CD8-positive, alpha-beta memory T cell (primary cell): ENCODE measurements around the gene MROH9. TPM values are rescaled to one million over a fixed set of nuclear protein-coding genes. Genes with fewer than 3 reads are reported as not detected.

ENCODE experiments used
- CTCF ChIA-PET: fragments of 350-600 bp; sonication (Branson Sonifier 250); formaldehyde crosslinking; loops from one replicate; lab custom pipeline; 2021; ENCODE audit warnings: antibody characterized with exemption; lab: Charles Lee
- POLR2A ChIA-PET: fragments of 350-600 bp; sonication (Branson Sonifier 250); formaldehyde crosslinking; loops from one replicate; lab custom pipeline; 2021; ENCODE audit warnings: antibody characterized with exemption; lab: Charles Lee
- DNase-seq, 5 donors: peaks; one replicate each; pipeline versions ENCODE4 v3.0.0 to v3.0.0-alpha.2; 2020 to 2022; ENCODE audit warnings: mixed read lengths in 1 of 5
- H3K27ac ChIP-seq: one replicate; pipeline ENCODE4 v1.7.0; 2013; ENCODE audit warnings: low read depth, mild to moderate bottlenecking, low read length, moderate library complexity
- H3K27me3 ChIP-seq: 2 replicates; pipeline ENCODE4 v1.7.0; 2013; ENCODE audit warnings: low read length, mild to moderate bottlenecking; ENCODE audit not compliant: insufficient read depth, poor library complexity, severe bottlenecking
- H3K36me3 ChIP-seq: 2 replicates; pipeline ENCODE4 v1.7.0; 2013; ENCODE audit warnings: mild to moderate bottlenecking, low read length, moderate library complexity; ENCODE audit not compliant: insufficient read depth
- H3K4me1 ChIP-seq: 2 replicates; pipeline ENCODE4 v1.7.0; 2013; ENCODE audit warnings: mild to moderate bottlenecking, low read length, moderate library complexity; ENCODE audit not compliant: insufficient read depth
- H3K4me3 ChIP-seq: 2 replicates; pipeline ENCODE4 v1.7.0; 2013; ENCODE audit warnings: mild to moderate bottlenecking, low read length
- H3K9me3 ChIP-seq: 2 replicates; pipeline ENCODE4 v1.7.0; 2013; ENCODE audit warnings: mild to moderate bottlenecking, low read length
- H3K27ac Mint-ChIP-seq, 8 donors: one replicate each; pipeline ENCODE4 v1.8.0; 2020 to 2021; ENCODE audit warnings: mixed read lengths in 8 of 8, mild to moderate bottlenecking in 6 of 8, inconsistent platforms in 3 of 8, moderate library complexity in 3 of 8
- H3K27me3 Mint-ChIP-seq, 2 donors: one replicate each; pipeline ENCODE4 v1.8.0; 2020 to 2021; ENCODE audit warnings: mixed read lengths in 2 of 2, mild to moderate bottlenecking in 1 of 2, moderate library complexity in 1 of 2
- H3K36me3 Mint-ChIP-seq, 3 donors: one replicate each; pipeline ENCODE4 v1.8.0; 2020 to 2021; ENCODE audit warnings: mixed read lengths in 3 of 3, inconsistent platforms in 1 of 3, mild to moderate bottlenecking in 1 of 3
- H3K4me1 Mint-ChIP-seq, 3 donors: one replicate each; pipeline ENCODE4 v1.8.0; 2020 to 2021; ENCODE audit warnings: mixed read lengths in 3 of 3, inconsistent platforms in 1 of 3, mild to moderate bottlenecking in 1 of 3
- H3K4me3 Mint-ChIP-seq, 7 donors: one replicate each; pipeline ENCODE4 v1.8.0; 2020 to 2021; ENCODE audit warnings: mixed read lengths in 7 of 7, mild to moderate bottlenecking in 6 of 7, moderate library complexity in 4 of 7, inconsistent platforms in 2 of 7
- H3K9me3 Mint-ChIP-seq, 5 donors: one replicate each; pipeline ENCODE4 v1.8.0; 2020 to 2022; ENCODE audit warnings: mixed read lengths in 5 of 5, mild to moderate bottlenecking in 3 of 5, moderate library complexity in 2 of 5, inconsistent platforms in 1 of 5
- polyA plus RNA-seq: library from polyadenylated mRNA; unstranded; fragments of 300-500 nt; fragmentation: Illumina TruSeq; gene quantifications from one replicate; pipeline ENCODE4 v1.2.3, GENCODE V29; 2021
- total RNA-seq, 2 experiments: library from RNA; stranded (reverse); gene quantifications; one replicate each; pipeline ENCODE4 v1.2.3, GENCODE V29; 2021

MROH9 gene
- total and polyA plus RNA-seq, 3 experiments from 2014 or later: not detected

GRCh38 chr1:171075041-171075440 is 139.7 kb downstream of the MROH9 start:
- Histone ChIP-seq H3K36me3 (no peaks in the 10 kb centered on the region), H3K4me3 (no peak overlapping the region), H3K27me3 (no peaks in the 10 kb centered on the region), H3K9me3 (no peaks in the 10 kb centered on the region), H3K4me1 (no peaks in the 10 kb centered on the region), H3K27ac (no peak overlapping the region)
- DNase-seq: no peak
- Mint-ChIP-seq H3K9me3 (peaks cover 0 to 3% (median 0%) of the 10 kb centered on the region in 5 donors), H3K27me3 (no peaks in the 10 kb centered on the region), H3K4me1 (no peaks in the 10 kb centered on the region), H3K27ac (no peak overlapping the region), H3K4me3 (no peak overlapping the region), H3K36me3 (no peaks in the 10 kb centered on the region)
- ChIA-PET POLR2A (no interaction called here), CTCF (no interaction called here)

GRCh38 chr1:171081314-171081753 is 146.0 kb downstream of the MROH9 start:
- Histone ChIP-seq H3K9me3 (no peaks in the 10 kb centered on the region), H3K27me3 (no peaks in the 10 kb centered on the region), H3K36me3 (no peaks in the 10 kb centered on the region), H3K4me3 (no peak overlapping the region), H3K4me1 (no peaks in the 10 kb centered on the region), H3K27ac (no peak overlapping the region)
- DNase-seq: no peak
- no peaks in the 10 kb centered on the region for H3K36me3 Mint-ChIP-seq
- H3K27ac Mint-ChIP-seq: no peak overlapping the region
- H3K4me3 Mint-ChIP-seq: no peak overlapping the region
- no peaks in the 10 kb centered on the region for H3K27me3 Mint-ChIP-seq
- no peaks in the 10 kb centered on the region for H3K4me1 Mint-ChIP-seq
- CTCF ChIA-PET: no interaction called here
- POLR2A ChIA-PET: no interaction called here
- peaks cover 0 to 3% (median 0%) of the 10 kb centered on the region in 5 donors for H3K9me3 Mint-ChIP-seq

- Mint-ChIP-seq H3K4me3 (no peak overlapping the region), H3K4me1 (no peaks in the 10 kb centered on the region), H3K9me3 (peaks cover 0 to 3% (median 0%) of the 10 kb centered on the region in 5 donors), H3K27me3 (no peaks in the 10 kb centered on the region), H3K36me3 (no peaks in the 10 kb centered on the region), H3K27ac (no peak overlapping the region)
- no peaks in the 10 kb centered on the region for H3K27me3 ChIP-seq
- no peaks in the 10 kb centered on the region for H3K9me3 ChIP-seq
- CTCF ChIA-PET: no interaction called here
- POLR2A ChIA-PET: no interaction called here
- no peak overlapping the region for H3K4me3 ChIP-seq
- DNase-seq: no peak
- no peaks in the 10 kb centered on the region for H3K36me3 ChIP-seq
- H3K27ac ChIP-seq: no peak overlapping the region
- H3K4me1 ChIP-seq: no peaks in the 10 kb centered on the region
Observed at GRCh38 chr1:171081763-171082201, 146.4 kb downstream of the MROH9 start.

- Mint-ChIP-seq H3K9me3 (peaks cover 0 to 3% (median 0%) of the 10 kb centered on the region in 5 donors), H3K36me3 (peaks cover 0 to 2% (median 0%) of the 10 kb centered on the region in 3 donors), H3K4me3 (no peak overlapping the region), H3K4me1 (no peaks in the 10 kb centered on the region), H3K27me3 (no peaks in the 10 kb centered on the region), H3K27ac (no peak overlapping the region)
- ChIA-PET POLR2A (no interaction called here), CTCF (no interaction called here)
- H3K4me1 ChIP-seq: no peaks in the 10 kb centered on the region
- H3K9me3 ChIP-seq: no peaks in the 10 kb centered on the region
- no peaks in the 10 kb centered on the region for H3K27me3 ChIP-seq
- H3K27ac ChIP-seq: no peak overlapping the region
- H3K4me3 ChIP-seq: no peak overlapping the region
- no peak for DNase-seq
- H3K36me3 ChIP-seq: no peaks in the 10 kb centered on the region
Observed at GRCh38 chr1:171082606-171083005, 147.3 kb downstream of the MROH9 start.

GRCh38 chr1:171083222-171083621 is 147.9 kb downstream of the MROH9 start:
- ChIA-PET CTCF (no interaction called here), POLR2A (no interaction called here)
- H3K27me3 ChIP-seq: no peaks in the 10 kb centered on the region
- H3K9me3 ChIP-seq: no peaks in the 10 kb centered on the region
- no peak overlapping the region for H3K4me3 ChIP-seq
- no peaks in the 10 kb centered on the region for H3K4me1 ChIP-seq
- DNase-seq: no peak
- Mint-ChIP-seq H3K36me3 (peaks cover 0 to 2% (median 0%) of the 10 kb centered on the region in 3 donors), H3K4me1 (no peaks in the 10 kb centered on the region), H3K9me3 (peaks cover 0 to 3% (median 0%) of the 10 kb centered on the region in 5 donors), H3K27me3 (no peaks in the 10 kb centered on the region), H3K27ac (no peak overlapping the region), H3K4me3 (no peak overlapping the region)
- H3K36me3 ChIP-seq: no peaks in the 10 kb centered on the region
- H3K27ac ChIP-seq: no peak overlapping the region

GRCh38 chr1:171084091-171084490 is 148.8 kb downstream of the MROH9 start:
- Mint-ChIP-seq H3K36me3 (peaks cover 0 to 2% (median 0%) of the 10 kb centered on the region in 3 donors), H3K4me1 (no peaks in the 10 kb centered on the region), H3K4me3 (no peak overlapping the region), H3K9me3 (peaks cover 0 to 3% (median 0%) of the 10 kb centered on the region in 5 donors), H3K27me3 (no peaks in the 10 kb centered on the region), H3K27ac (no peak overlapping the region)
- H3K9me3 ChIP-seq: no peaks in the 10 kb centered on the region
- H3K4me3 ChIP-seq: no peak overlapping the region
- ChIA-PET CTCF (no interaction called here), POLR2A (no interaction called here)
- no peaks in the 10 kb centered on the region for H3K27me3 ChIP-seq
- DNase-seq: no peak
- no peak overlapping the region for H3K27ac ChIP-seq
- no peaks in the 10 kb centered on the region for H3K4me1 ChIP-seq
- no peaks in the 10 kb centered on the region for H3K36me3 ChIP-seq

- H3K4me1 Mint-ChIP-seq: no peaks in the 10 kb centered on the region
- H3K36me3 Mint-ChIP-seq: peaks cover 0 to 2% (median 0%) of the 10 kb centered on the region in 3 donors
- ChIA-PET CTCF (no interaction called here), POLR2A (no interaction called here)
- H3K4me3 Mint-ChIP-seq: no peak overlapping the region
- Histone ChIP-seq H3K36me3 (no peaks in the 10 kb centered on the region), H3K27ac (no peak overlapping the region), H3K9me3 (no peaks in the 10 kb centered on the region), H3K27me3 (no peaks in the 10 kb centered on the region), H3K4me3 (no peak overlapping the region), H3K4me1 (no peaks in the 10 kb centered on the region)
- DNase-seq: no peak
- H3K9me3 Mint-ChIP-seq: no peaks in the 10 kb centered on the region
- no peaks in the 10 kb centered on the region for H3K27me3 Mint-ChIP-seq
- H3K27ac Mint-ChIP-seq: no peak overlapping the region
Observed at GRCh38 chr1:171084870-171085269, 149.5 kb downstream of the MROH9 start.

- ChIA-PET POLR2A (no interaction called here), CTCF (no interaction called here)
- Mint-ChIP-seq H3K9me3 (no peaks in the 10 kb centered on the region), H3K27me3 (no peaks in the 10 kb centered on the region), H3K27ac (no peak overlapping the region), H3K36me3 (peaks cover 0 to 2% (median 0%) of the 10 kb centered on the region in 3 donors), H3K4me3 (no peak overlapping the region), H3K4me1 (no peaks in the 10 kb centered on the region)
- H3K4me1 ChIP-seq: no peaks in the 10 kb centered on the region
- no peak for DNase-seq
- no peak overlapping the region for H3K27ac ChIP-seq
- H3K27me3 ChIP-seq: no peaks in the 10 kb centered on the region
- no peak overlapping the region for H3K4me3 ChIP-seq
- H3K9me3 ChIP-seq: no peaks in the 10 kb centered on the region
- H3K36me3 ChIP-seq: no peaks in the 10 kb centered on the region
Observed at GRCh38 chr1:171087896-171088295, 152.6 kb downstream of the MROH9 start.
